ENCODE results near the gene LPAR2.

DNA sequence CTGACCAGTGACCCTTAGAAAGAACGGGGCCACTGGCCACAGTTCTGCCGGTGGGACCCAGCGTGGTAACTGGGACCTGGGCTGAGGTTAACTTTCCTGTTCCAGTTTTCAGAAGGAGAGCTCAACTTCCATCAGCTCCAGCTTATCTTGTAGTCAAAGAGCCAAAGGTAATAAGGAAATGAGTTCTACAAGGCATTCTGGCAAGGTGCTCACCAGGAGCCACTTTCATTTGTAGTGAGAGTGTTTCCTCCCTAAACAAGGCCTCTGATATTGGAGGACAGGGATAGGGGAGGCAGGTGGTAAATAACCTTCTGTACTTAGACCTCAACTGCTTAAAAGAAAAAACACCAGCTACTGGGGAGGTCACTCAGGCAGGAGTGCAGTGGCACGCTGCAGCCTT is 47.6 kb downstream of the LPAR2 start:
- TF ChIP-seq EZH2phosphoT487 (IDR thresholded peaks at IDR 0.05; ENCODE audit: borderline replicate concordance): no peak
- TF ChIP-seq, protein P1, sequence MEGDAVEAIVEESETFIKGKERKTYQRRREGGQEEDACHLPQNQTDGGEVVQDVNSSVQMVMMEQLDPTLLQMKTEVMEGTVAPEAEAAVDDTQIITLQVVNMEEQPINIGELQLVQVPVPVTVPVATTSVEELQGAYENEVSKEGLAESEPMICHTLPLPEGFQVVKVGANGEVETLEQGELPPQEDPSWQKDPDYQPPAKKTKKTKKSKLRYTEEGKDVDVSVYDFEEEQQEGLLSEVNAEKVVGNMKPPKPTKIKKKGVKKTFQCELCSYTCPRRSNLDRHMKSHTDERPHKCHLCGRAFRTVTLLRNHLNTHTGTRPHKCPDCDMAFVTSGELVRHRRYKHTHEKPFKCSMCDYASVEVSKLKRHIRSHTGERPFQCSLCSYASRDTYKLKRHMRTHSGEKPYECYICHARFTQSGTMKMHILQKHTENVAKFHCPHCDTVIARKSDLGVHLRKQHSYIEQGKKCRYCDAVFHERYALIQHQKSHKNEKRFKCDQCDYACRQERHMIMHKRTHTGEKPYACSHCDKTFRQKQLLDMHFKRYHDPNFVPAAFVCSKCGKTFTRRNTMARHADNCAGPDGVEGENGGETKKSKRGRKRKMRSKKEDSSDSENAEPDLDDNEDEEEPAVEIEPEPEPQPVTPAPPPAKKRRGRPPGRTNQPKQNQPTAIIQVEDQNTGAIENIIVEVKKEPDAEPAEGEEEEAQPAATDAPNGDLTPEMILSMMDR (conservative IDR thresholded peaks at IDR 0.05; ENCODE audit: low read length): no peak
